Mesendoderm (in vitro differentiated cells): ENCODE results near the gene NCKAP1.
A peak's percentile ranks its signal among the peaks of the same experiment; 100 is the strongest.

Experiments used
- DNase-seq: peaks from one replicate; pipeline ENCODE4 v3.0.0; 2013
- H2AK5ac ChIP-seq: 2 replicates; pipeline ENCODE4 v1.6.1; 2013; ENCODE audit warnings: low read length, inconsistent platforms
- H2BK120ac ChIP-seq: 2 replicates; pipeline ENCODE4 v1.6.1; 2013; ENCODE audit warnings: low read depth, mild to moderate bottlenecking, low read length, moderate library complexity, mixed read lengths
- H2BK15ac ChIP-seq: replicated peaks from 2 replicates; pipeline ENCODE4 v1.6.1; 2013; ENCODE audit warnings: low read depth, mild to moderate bottlenecking, moderate library complexity
- H2BK5ac ChIP-seq: 2 replicates; pipeline ENCODE4 v1.6.1; 2013; ENCODE audit warnings: low read length, inconsistent platforms
- H3K18ac ChIP-seq: 2 replicates; pipeline ENCODE4 v1.6.1; 2013; ENCODE audit warnings: mild to moderate bottlenecking, low read length, mixed read lengths
- H3K23ac ChIP-seq: one replicate; pipeline ENCODE4 v1.6.1; 2013; ENCODE audit warnings: low read length
- H3K27ac ChIP-seq: 2 replicates; pipeline ENCODE4 v1.5.1; 2013; ENCODE audit warnings: low read depth, mild to moderate bottlenecking, inconsistent platforms, low read length, moderate library complexity
- H3K27me3 ChIP-seq: 2 replicates; pipeline ENCODE4 v1.6.1; 2013; ENCODE audit warnings: low read length, control low read depth, mild to moderate bottlenecking, inconsistent platforms; ENCODE audit not compliant: insufficient read depth, poor library complexity
- H3K36me3 ChIP-seq: 2 replicates; pipeline ENCODE4 v1.6.1; 2013; ENCODE audit warnings: low read length, inconsistent platforms; ENCODE audit not compliant: control insufficient read depth, insufficient read depth
- H3K4ac ChIP-seq: one replicate; pipeline ENCODE4 v1.6.1; 2013; ENCODE audit warnings: low read depth, mild to moderate bottlenecking, low read length, moderate library complexity
- H3K4me1 ChIP-seq: 2 replicates; pipeline ENCODE4 v1.6.1; 2013; ENCODE audit warnings: low read depth, low read length, inconsistent platforms; ENCODE audit not compliant: control insufficient read depth
- H3K4me2 ChIP-seq: 2 replicates; pipeline ENCODE4 v1.6.1; 2013; ENCODE audit warnings: low read length
- H3K4me3 ChIP-seq: 2 replicates; pipeline ENCODE4 v1.5.1; 2013; ENCODE audit warnings: mild to moderate bottlenecking, low read length
- H3K56ac ChIP-seq: one replicate; pipeline ENCODE4 v1.6.1; 2013; ENCODE audit warnings: low read length
- H3K79me1 ChIP-seq: 2 replicates; pipeline ENCODE4 v1.6.1; 2013; ENCODE audit warnings: low read length, inconsistent platforms
- H3K79me2 ChIP-seq: 2 replicates; pipeline ENCODE4 v1.6.1; 2013; ENCODE audit warnings: mild to moderate bottlenecking, low read length; ENCODE audit not compliant: control insufficient read depth, insufficient read depth
- H3K9ac ChIP-seq: 2 replicates; pipeline ENCODE4 v1.6.1; 2013; ENCODE audit warnings: low read length, inconsistent platforms
- H4K5ac ChIP-seq: one replicate; pipeline ENCODE4 v1.6.1; 2013; ENCODE audit warnings: low read length
- H4K8ac ChIP-seq: one replicate; pipeline ENCODE4 v1.6.1; 2013; ENCODE audit warnings: low read depth, mild to moderate bottlenecking, control low read depth, low read length, moderate library complexity
- WGBS: extraction: QIAGEN DNeasy Blood & Tissue Kit; methylation state at CpG from one replicate; pipeline ENCODE4 v1.1.7; 2013; ENCODE audit warnings: low lambda C conversion rate, missing lambda C conversion rate; ENCODE audit not compliant: insufficient coverage; ENCODE audit errors: extremely low coverage; 5-methylcytosine and 5-hydroxymethylcytosine counted together

NCKAP1 gene

GRCh38 chr2:183078163-183078463 is 39.9 kb upstream of the NCKAP1 start:
- Histone ChIP-seq H3K27ac (no peak overlapping the region), H3K79me2 (no peaks in the 10 kb centered on the region), H4K8ac (peak overlapping the region; percentile 90), H3K23ac (no peak overlapping the region), H3K4me2 (peak overlapping the region; percentile 28), H3K27me3 (no peaks in the 10 kb centered on the region), H3K4me3 (peak overlapping the region; percentile 15), H3K4ac (no peak overlapping the region), H2BK120ac (no peak overlapping the region), H3K18ac (no peak overlapping the region), H2BK5ac (no peak overlapping the region), H2BK15ac (no peak overlapping the region), H3K9ac (peak overlapping the region; percentile 50), H3K36me3 (no peaks in the 10 kb centered on the region), H2AK5ac (no peak overlapping the region), H3K79me1 (no peaks in the 10 kb centered on the region), H3K56ac (peak overlapping the region; percentile 42), H3K4me1 (peaks cover 2% of the 10 kb centered on the region), H4K5ac (no peak overlapping the region)
- no peak for DNase-seq
- no CpG with 5 or more reads among the region's 8 CpGs for WGBS

- Histone ChIP-seq H2BK5ac (no peak overlapping the region), H4K5ac (no peak overlapping the region), H3K23ac (no peak overlapping the region), H3K56ac (no peak overlapping the region), H2BK15ac (no peak overlapping the region), H3K27me3 (no peaks in the 10 kb centered on the region), H3K36me3 (no peaks in the 10 kb centered on the region), H4K8ac (no peak overlapping the region), H3K4me2 (no peak overlapping the region), H3K27ac (no peak overlapping the region), H3K4ac (no peak overlapping the region), H2BK120ac (no peak overlapping the region), H3K4me3 (no peak overlapping the region), H3K79me2 (no peaks in the 10 kb centered on the region), H3K9ac (no peak overlapping the region), H3K4me1 (no peaks in the 10 kb centered on the region), H2AK5ac (no peak overlapping the region), H3K79me1 (no peaks in the 10 kb centered on the region), H3K18ac (no peak overlapping the region)
- no CpG with 5 or more reads among the region's 7 CpGs for WGBS
- no peak for DNase-seq
Measured at GRCh38 chr2:183072177-183072576, 33.9 kb upstream of the NCKAP1 start.

GRCh38 chr2:183070942-183071844 is 32.9 kb upstream of the NCKAP1 start:
- Histone ChIP-seq H3K36me3 (no peaks in the 10 kb centered on the region), H3K4me2 (no peak overlapping the region), H3K4me3 (no peak overlapping the region), H3K9ac (no peak overlapping the region), H3K23ac (no peak overlapping the region), H3K4ac (no peak overlapping the region), H4K5ac (no peak overlapping the region), H2BK120ac (no peak overlapping the region), H3K4me1 (no peaks in the 10 kb centered on the region), H2AK5ac (no peak overlapping the region), H3K27me3 (no peaks in the 10 kb centered on the region), H4K8ac (no peak overlapping the region), H2BK5ac (no peak overlapping the region), H2BK15ac (no peak overlapping the region), H3K79me2 (no peaks in the 10 kb centered on the region), H3K79me1 (no peaks in the 10 kb centered on the region), H3K56ac (peak overlapping the region; percentile 67), H3K18ac (no peak overlapping the region), H3K27ac (no peak overlapping the region)
- WGBS, result no CpG with 5 or more reads among the region's 34 CpGs
- DNase-seq, result peak; percentile 92

DNA sequence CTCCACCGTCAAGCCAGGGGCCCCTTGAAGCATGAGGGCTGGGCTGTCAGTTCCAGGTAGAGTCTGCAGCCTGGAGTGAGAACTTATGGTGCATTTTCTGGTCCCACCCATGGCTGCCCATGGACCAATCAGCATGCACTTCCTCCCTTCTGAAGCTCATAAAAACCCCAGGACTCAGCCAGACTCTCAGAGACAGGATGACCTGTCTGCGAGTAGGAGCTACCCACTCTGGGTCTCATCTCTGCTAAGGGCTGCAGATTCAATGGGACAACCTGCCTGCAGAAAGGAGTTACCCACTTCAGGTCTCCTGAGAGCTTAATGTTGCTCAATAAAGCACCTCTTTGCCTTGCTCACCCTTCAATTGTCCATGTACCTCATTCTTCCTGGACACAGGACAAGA is 30.9 kb upstream of the NCKAP1 start:
- DNase-seq, result peak; percentile 47
- Histone ChIP-seq H3K56ac (no peak overlapping the region), H3K4me1 (no peaks in the 10 kb centered on the region), H3K9ac (no peak overlapping the region), H3K4ac (no peak overlapping the region), H3K18ac (no peak overlapping the region), H3K23ac (no peak overlapping the region), H3K4me2 (no peak overlapping the region), H3K36me3 (no peaks in the 10 kb centered on the region), H3K27me3 (no peaks in the 10 kb centered on the region), H2AK5ac (no peak overlapping the region), H2BK5ac (no peak overlapping the region), H4K5ac (no peak overlapping the region), H3K4me3 (no peak overlapping the region), H3K79me2 (no peaks in the 10 kb centered on the region), H4K8ac (no peak overlapping the region), H2BK120ac (no peak overlapping the region), H2BK15ac (no peak overlapping the region), H3K79me1 (no peaks in the 10 kb centered on the region), H3K27ac (no peak overlapping the region)
- no CpG with 5 or more reads among the region's 2 CpGs for WGBS

DNA sequence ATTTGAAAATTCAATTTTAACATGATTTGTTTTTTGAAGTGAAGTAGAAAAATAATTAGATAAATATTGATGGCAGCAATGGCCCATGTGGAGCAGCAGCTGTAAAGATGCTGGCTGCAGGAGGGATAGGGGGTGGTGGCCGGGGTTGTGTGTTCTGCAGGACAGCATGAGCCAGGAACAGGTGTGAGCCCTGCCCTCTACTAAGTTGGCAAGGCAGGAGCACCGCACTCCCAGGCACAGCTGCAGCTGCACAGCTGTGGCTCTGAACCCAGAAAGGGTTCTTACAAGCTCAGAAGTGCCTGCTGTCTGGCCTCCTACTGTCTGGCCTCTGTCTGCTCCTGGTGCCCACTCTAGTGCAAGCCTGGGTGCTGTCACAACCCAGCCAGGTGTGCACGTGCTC is 30.3 kb upstream of the NCKAP1 start:
- Histone ChIP-seq H3K36me3 (no peaks in the 10 kb centered on the region), H2BK15ac (no peak overlapping the region), H3K4me3 (no peak overlapping the region), H3K18ac (no peak overlapping the region), H3K79me1 (no peaks in the 10 kb centered on the region), H4K5ac (no peak overlapping the region), H3K23ac (no peak overlapping the region), H3K27me3 (no peaks in the 10 kb centered on the region), H3K4ac (no peak overlapping the region), H3K9ac (no peak overlapping the region), H3K27ac (no peak overlapping the region), H3K56ac (no peak overlapping the region), H2AK5ac (no peak overlapping the region), H3K4me2 (no peak overlapping the region), H3K4me1 (no peaks in the 10 kb centered on the region), H2BK5ac (no peak overlapping the region), H4K8ac (no peak overlapping the region), H2BK120ac (no peak overlapping the region), H3K79me2 (no peaks in the 10 kb centered on the region)
- no peak for DNase-seq
- WGBS, result no CpG with 5 or more reads among the region's 3 CpGs

DNA sequence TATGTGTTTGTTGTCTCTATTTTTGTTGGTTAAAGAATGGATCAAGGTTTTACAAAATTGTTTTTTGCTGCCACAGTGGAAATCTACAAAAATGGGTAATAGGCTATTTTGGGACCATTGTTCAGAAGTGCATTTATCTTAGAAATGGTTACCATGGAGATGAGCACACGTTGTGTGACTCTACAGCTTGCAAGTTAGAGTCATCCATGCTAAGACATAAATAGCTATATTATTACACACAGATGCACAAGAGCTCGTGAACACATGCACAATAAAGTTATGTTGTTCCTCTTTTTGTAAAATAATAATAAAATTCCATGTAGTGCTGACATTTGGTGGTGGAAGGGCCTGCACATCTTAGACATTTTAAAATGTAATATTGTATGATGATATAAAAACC is 24.8 kb upstream of the NCKAP1 start:
- Histone ChIP-seq H2BK15ac (no peak overlapping the region), H3K27me3 (no peaks in the 10 kb centered on the region), H3K79me1 (no peaks in the 10 kb centered on the region), H3K4me3 (no peak overlapping the region), H3K23ac (no peak overlapping the region), H3K36me3 (no peaks in the 10 kb centered on the region), H3K4me1 (no peaks in the 10 kb centered on the region), H3K4me2 (no peak overlapping the region), H3K56ac (no peak overlapping the region), H2AK5ac (no peak overlapping the region), H3K27ac (no peak overlapping the region), H2BK5ac (no peak overlapping the region), H3K79me2 (no peaks in the 10 kb centered on the region), H4K8ac (no peak overlapping the region), H3K18ac (no peak overlapping the region), H3K9ac (no peak overlapping the region), H2BK120ac (no peak overlapping the region), H4K5ac (no peak overlapping the region), H3K4ac (no peak overlapping the region)
- peak; percentile 23 for DNase-seq
- WGBS, result no CpG with 5 or more reads among the region's 2 CpGs
